Activated CD4-positive, CD25-positive, alpha-beta regulatory T cell treated with anti-CD3 and anti-CD28 coated beads, Interleukin-2, amount 50 U/mL, for 24 hours (primary cell): ENCODE data around the gene ZRSR2.
"Not testable (repeated sequence)": the region's sequence is repeated elsewhere in the genome, so short reads cannot be mapped to it uniquely, and the experiment has no call there.

Source experiments
- ATAC-seq, 2 donors: fragments of 150-1000 bp; cut with Tn5 transposase; one replicate each; pipeline ENCODE4 v1.10.0; 2021; ENCODE audit warnings: mild to moderate bottlenecking in 1 of 2, moderate library complexity in 1 of 2

ZRSR2 gene

GRCh38 chrX:15789979-15790768 lies at the start of gene ZRSR2:
Gene ZRSR2 (plus strand): TSS chrX:15790484. CDS start chrX:15790496, 12 bp downstream.
- ATAC-seq = peak; percentile 89

GRCh38 chrX:15744181-15744867 lies 46.0 kb upstream of the ZRSR2 start:
- no peak for ATAC-seq

GRCh38 chrX:15745179-15745578 lies 45.1 kb upstream of the ZRSR2 start:
- no peak for ATAC-seq

- ATAC-seq = not testable (repeated sequence)
Observed at GRCh38 chrX:15746651-15747050, 43.6 kb upstream of the ZRSR2 start.

- ATAC-seq = no peak
Observed at GRCh38 chrX:15747626-15748173, 42.6 kb upstream of the ZRSR2 start.

- ATAC-seq = no peak
Observed at GRCh38 chrX:15748841-15749240, 41.4 kb upstream of the ZRSR2 start.

GRCh38 chrX:15749642-15750610 lies 40.4 kb upstream of the ZRSR2 start:
- ATAC-seq = peak; percentile 48 to 61

GRCh38 chrX:15750611-15751154 lies 39.6 kb upstream of the ZRSR2 start:
- no peak for ATAC-seq

- ATAC-seq = peak; percentile 65 to 67
Observed at GRCh38 chrX:15751155-15751819, 39.0 kb upstream of the ZRSR2 start.

- no peak for ATAC-seq
Observed at GRCh38 chrX:15755091-15755490, 35.2 kb upstream of the ZRSR2 start.

- ATAC-seq = no peak
Observed at GRCh38 chrX:15758140-15758539, 32.1 kb upstream of the ZRSR2 start.

- ATAC-seq = peak in 1 of 2 donors; percentile 58
Observed at GRCh38 chrX:15759886-15760285, 30.4 kb upstream of the ZRSR2 start.

- peak in 1 of 2 donors; percentile 30 for ATAC-seq
Observed at GRCh38 chrX:15761564-15762191, 28.6 kb upstream of the ZRSR2 start.

GRCh38 chrX:15769300-15769954 lies 20.9 kb upstream of the ZRSR2 start:
- no peak for ATAC-seq

GRCh38 chrX:15781961-15782699 lies 8.2 kb upstream of the ZRSR2 start:
- ATAC-seq = peak; percentile 70 to 78

GRCh38 chrX:15785176-15785750 lies 5.0 kb upstream of the ZRSR2 start:
- ATAC-seq = no peak

- ATAC-seq = no peak
Observed at GRCh38 chrX:15786915-15787314, 3.4 kb upstream of the ZRSR2 start.

- no peak for ATAC-seq
Observed at GRCh38 chrX:15790769-15791290, 546 bp downstream of the ZRSR2 start.

GRCh38 chrX:15797707-15798106 lies 7.4 kb downstream of the ZRSR2 start:
- peak in 1 of 2 donors; percentile 30 for ATAC-seq
